NT2/D1 (cell line): ENCODE measurements around the gene RPH3AL.

Source experiments
- DNase-seq: peaks from one replicate; pipeline ENCODE4 v3.0.0-alpha.2; 2011; ENCODE audit warnings: low read depth, low spot score
- H3K27me3 ChIP-seq: 2 replicates; pipeline ENCODE4 v1.6.0; 2011; ENCODE audit warnings: mild to moderate bottlenecking; ENCODE audit not compliant: insufficient read length, insufficient read depth
- H3K36me3 ChIP-seq: 2 replicates; pipeline ENCODE4 v1.6.1; 2011; ENCODE audit warnings: mild to moderate bottlenecking, low read length, mixed read lengths; ENCODE audit not compliant: insufficient read depth, insufficient read length
- H3K4me1 ChIP-seq: 2 replicates; pipeline ENCODE4 v1.5.1; 2011; ENCODE audit not compliant: insufficient read depth, insufficient read length
- H3K4me3 ChIP-seq: 2 replicates; pipeline ENCODE4 v1.5.1; 2011; ENCODE audit warnings: low read depth; ENCODE audit not compliant: insufficient read length
- H3K9ac ChIP-seq: 2 replicates; pipeline ENCODE4 v1.6.0; 2011; ENCODE audit warnings: low read depth; ENCODE audit not compliant: insufficient read length
- H3K9me3 ChIP-seq: 2 replicates; pipeline ENCODE4 v1.5.1; 2011; ENCODE audit warnings: mild to moderate bottlenecking, low read length; ENCODE audit not compliant: insufficient read depth
- SUZ12 ChIP-seq: IDR thresholded peaks from 2 replicates; pipeline ENCODE4 v1.6.1; 2011; ENCODE audit not compliant: insufficient read length, insufficient read depth; ENCODE audit errors: extremely low read depth
- YY1 ChIP-seq: IDR thresholded peaks from 2 replicates; pipeline ENCODE4 v1.6.1; 2011; ENCODE audit not compliant: insufficient read length, insufficient read depth
- ZNF274 ChIP-seq: IDR thresholded peaks from 2 replicates; pipeline ENCODE4 v1.6.1; 2011; ENCODE audit warnings: mild to moderate bottlenecking, low read depth, low read length

Gene RPH3AL

DNA sequence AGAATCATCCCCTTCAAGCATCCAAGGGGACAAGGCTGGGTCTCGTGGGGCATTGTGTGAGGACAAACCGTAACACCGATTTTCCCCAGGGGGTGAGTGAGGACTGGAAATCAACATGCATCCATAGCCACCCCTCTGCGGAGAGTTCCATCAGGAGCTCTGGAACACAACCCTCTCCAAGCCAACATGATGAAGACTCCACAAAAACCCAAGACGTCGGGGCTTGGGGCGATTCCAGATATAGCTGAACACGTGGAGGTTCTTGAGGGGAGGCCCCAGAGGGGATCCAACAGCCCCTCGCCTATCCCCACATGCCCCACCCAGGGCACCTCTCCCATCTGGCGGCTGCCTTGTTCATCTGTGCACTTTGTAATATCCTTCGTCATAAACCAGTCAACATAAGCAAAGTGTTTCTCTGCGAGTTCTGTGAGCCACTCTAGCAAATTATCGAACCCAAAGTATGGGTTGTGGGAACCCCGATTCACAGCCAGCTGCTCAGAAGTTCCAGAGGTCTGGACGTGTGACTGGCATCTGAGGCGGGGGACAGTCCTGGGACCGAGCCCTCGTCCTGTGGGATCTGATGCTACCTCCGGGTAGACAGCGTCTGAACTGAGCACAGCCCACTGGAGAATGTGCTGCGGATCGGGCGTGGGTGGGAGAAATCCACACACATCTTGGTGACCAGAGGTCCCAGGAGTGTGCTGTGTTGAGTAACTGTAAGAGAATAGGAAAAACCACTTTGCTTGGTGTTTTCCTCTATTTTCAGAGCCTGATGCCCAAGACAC lies 55.5 kb downstream of the RPH3AL start:
- H3K4me1 ChIP-seq, result no peaks in the 10 kb centered on the region
- DNase-seq, result no peak
- H3K9ac ChIP-seq, result no peak overlapping the region
- no peaks in the 10 kb centered on the region for H3K27me3 ChIP-seq
- no peaks in the 10 kb centered on the region for H3K36me3 ChIP-seq
- TF ChIP-seq YY1 (no peak), ZNF274 (no peak), SUZ12 (no peak)
- H3K9me3 ChIP-seq, result no peaks in the 10 kb centered on the region
- H3K4me3 ChIP-seq, result no peak overlapping the region

DNA sequence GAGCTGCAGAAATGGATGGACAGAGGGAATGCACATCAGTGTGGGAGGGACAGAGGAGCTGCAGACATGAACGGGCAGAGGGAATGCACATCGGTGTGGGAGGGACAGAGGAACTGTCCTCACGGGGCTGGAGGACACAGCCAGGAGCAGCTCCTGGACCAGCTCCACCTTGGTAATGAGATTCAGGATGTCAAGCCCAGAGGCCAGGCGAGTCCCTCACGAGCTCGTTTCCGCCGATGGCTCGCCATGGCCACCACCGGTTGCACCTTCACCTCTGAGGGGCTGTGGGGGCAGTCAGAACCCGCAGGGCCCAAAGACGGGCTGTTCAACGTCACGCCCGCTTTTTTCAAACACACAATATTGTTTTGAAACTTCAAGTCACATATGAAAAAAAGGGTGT lies 56.2 kb downstream of the RPH3AL start:
- DNase-seq, result no peak
- no peak overlapping the region for H3K9ac ChIP-seq
- no peaks in the 10 kb centered on the region for H3K9me3 ChIP-seq
- H3K36me3 ChIP-seq, result no peaks in the 10 kb centered on the region
- TF ChIP-seq YY1 (no peak), ZNF274 (no peak), SUZ12 (no peak)
- H3K27me3 ChIP-seq, result no peaks in the 10 kb centered on the region
- no peak overlapping the region for H3K4me3 ChIP-seq
- H3K4me1 ChIP-seq, result no peaks in the 10 kb centered on the region

DNA sequence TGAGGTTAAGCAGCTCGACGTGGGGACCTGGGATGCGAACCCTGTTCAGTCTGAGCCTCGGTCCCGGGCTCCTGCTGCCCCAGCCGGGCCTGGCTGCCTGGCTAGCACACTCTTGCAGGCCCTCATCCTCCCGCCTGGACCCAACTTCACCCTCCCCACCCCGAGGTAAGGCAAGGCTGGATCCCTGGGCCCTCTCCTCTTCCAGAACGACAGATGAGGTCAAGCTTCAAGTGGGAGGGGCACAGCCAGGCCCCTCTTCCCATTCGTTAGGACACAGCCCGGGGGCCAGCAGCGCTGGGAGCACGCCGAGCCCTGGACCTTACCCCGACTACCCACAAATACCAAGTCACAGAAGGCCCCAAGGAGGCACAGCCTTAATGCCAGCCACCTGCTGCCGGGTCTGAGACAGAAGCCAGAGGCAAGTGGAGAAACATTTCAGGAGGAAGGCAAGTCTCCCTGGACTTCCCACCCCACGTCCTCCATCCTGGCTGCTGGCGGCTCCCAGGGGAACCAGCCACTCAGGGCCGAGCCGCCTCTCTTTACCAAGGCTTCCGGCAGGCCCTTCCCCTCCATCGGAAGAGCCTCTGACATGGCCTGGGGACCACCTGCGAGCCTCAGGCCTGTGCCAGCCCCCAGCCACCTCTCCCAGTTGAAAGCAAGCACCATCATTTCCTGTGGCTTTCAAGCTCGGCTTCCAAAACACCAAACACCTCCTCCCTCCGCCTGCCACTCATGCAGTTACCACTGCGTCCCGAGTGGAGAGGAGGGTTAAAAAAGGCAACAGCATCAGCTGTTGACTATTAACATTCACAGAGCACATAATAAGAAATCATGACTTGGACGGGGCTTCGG lies 59.9 kb downstream of the RPH3AL start:
- TF ChIP-seq ZNF274 (no peak), SUZ12 (no peak)
- peaks cover 3% of the 10 kb centered on the region for H3K4me1 ChIP-seq
- no peaks in the 10 kb centered on the region for H3K36me3 ChIP-seq
- H3K27me3 ChIP-seq, result no peaks in the 10 kb centered on the region
- no peak overlapping the region for H3K4me3 ChIP-seq
- H3K9ac ChIP-seq, result no peak overlapping the region
- no peak for DNase-seq
- H3K9me3 ChIP-seq, result no peaks in the 10 kb centered on the region

DNA sequence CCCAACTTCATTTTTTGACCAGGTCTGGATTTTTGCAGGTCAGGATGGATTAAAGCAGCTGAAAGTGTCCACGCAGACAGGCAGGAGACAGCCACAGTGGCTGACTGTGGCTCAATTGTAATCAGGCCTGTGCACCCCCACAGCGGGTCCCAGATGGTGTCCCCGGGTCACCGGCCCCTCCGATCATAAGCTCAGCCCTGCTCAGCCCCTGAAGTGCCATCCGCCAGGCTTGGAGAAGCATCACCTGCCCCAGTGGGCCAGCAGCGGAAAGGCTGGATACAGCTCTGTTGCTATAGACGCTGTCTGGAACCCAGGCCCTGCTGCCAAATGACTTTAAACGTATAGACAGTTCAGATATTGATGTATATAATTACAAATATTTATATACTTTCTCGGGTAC lies 60.6 kb downstream of the RPH3AL start:
- no peaks in the 10 kb centered on the region for H3K27me3 ChIP-seq
- no peaks in the 10 kb centered on the region for H3K36me3 ChIP-seq
- H3K9ac ChIP-seq, result no peak overlapping the region
- TF ChIP-seq SUZ12 (no peak), YY1 (no peak), ZNF274 (no peak)
- DNase-seq, result no peak
- peaks cover 3% of the 10 kb centered on the region for H3K4me1 ChIP-seq
- H3K4me3 ChIP-seq, result no peak overlapping the region
- H3K9me3 ChIP-seq, result no peaks in the 10 kb centered on the region

DNA sequence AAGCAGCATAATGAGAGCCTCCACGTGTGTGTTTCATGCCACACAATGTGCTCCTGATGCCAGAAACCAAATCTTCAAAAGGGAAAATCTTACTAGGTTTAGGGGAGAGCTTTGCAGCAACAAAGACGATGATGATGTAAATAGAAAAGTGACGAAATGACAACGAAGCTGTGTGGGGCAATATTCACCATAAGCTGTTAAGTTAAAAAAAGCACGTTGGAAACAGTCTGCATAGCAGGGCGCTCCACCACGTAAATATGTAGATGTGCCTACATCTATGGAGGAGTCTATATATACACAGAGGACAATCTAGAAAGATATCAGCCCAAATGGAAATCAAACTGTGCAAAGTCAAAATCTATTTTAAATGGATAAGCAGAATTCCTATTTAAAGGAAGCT lies 61.0 kb downstream of the RPH3AL start:
- Histone ChIP-seq H3K27me3 (no peaks in the 10 kb centered on the region), H3K4me1 (peaks cover 3% of the 10 kb centered on the region), H3K36me3 (no peaks in the 10 kb centered on the region), H3K4me3 (no peak overlapping the region), H3K9me3 (no peaks in the 10 kb centered on the region), H3K9ac (no peak overlapping the region)
- TF ChIP-seq YY1 (no peak), ZNF274 (no peak), SUZ12 (no peak)
- DNase-seq, result no peak

DNA sequence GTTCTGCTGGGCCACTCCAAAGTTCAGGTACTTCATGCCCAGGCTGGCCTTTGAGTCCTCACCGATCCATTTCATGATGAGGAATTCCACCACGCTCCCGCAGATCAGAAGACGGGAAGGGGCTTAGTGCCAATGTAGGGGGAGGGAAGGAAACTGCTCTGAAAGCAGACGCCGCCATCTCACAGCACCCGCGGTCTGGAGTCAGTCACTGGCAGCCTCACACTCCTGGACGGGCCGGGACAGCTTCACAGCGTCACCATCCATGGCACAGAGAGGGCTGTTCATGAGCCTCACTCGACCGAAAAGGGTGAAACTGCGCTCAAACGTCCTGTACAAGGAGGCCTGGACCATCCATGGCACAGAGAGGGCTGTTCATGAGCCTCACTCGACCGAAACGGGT lies 62.0 kb downstream of the RPH3AL start:
- peaks cover 3% of the 10 kb centered on the region for H3K4me1 ChIP-seq
- no peaks in the 10 kb centered on the region for H3K36me3 ChIP-seq
- no peak overlapping the region for H3K4me3 ChIP-seq
- TF ChIP-seq SUZ12 (no peak), YY1 (no peak), ZNF274 (no peak)
- H3K9me3 ChIP-seq, result no peaks in the 10 kb centered on the region
- DNase-seq, result no peak
- H3K27me3 ChIP-seq, result no peaks in the 10 kb centered on the region
- no peak overlapping the region for H3K9ac ChIP-seq

DNA sequence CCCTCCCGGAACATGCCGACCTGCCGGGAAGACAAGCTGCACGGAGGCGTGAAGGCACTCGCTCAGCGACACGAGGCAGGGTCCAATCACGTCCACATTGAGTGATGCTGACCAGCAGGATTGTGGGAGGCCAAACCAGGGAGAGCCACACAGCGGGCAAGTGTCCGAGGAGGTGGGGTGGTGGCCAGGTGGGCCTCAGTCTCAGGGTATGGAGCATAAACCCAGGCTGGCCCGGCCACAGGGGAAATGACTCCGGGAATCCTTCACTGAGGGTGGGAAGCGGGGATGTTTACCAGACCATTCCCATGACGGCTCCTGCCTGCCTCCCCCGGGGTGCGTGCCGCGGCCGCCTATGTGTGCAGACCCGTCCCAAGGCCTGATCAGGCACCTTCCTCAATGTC lies 62.5 kb downstream of the RPH3AL start:
- TF ChIP-seq YY1 (no peak), SUZ12 (no peak), ZNF274 (no peak)
- no peak for DNase-seq
- H3K4me3 ChIP-seq, result no peak overlapping the region
- H3K9me3 ChIP-seq, result no peaks in the 10 kb centered on the region
- no peak overlapping the region for H3K9ac ChIP-seq
- no peaks in the 10 kb centered on the region for H3K27me3 ChIP-seq
- H3K4me1 ChIP-seq, result peaks cover 3% of the 10 kb centered on the region
- H3K36me3 ChIP-seq, result no peaks in the 10 kb centered on the region
